ENCODE measurements around the gene SPEM3. TPM values are rescaled to one million over a fixed set of nuclear protein-coding genes. Genes with fewer than 3 reads are reported as not detected.
"Not testable (repeated sequence)": the region's sequence is repeated elsewhere in the genome, so short reads cannot be mapped to it uniquely, and the experiment has no call there.

Gene SPEM3
- polyA plus RNA-seq, 2 of the 4 experiments (the other 2 are of a cell fraction), result not detected

GRCh38 chr17:7471729-7472128, 43.1 kb downstream of the SPEM3 start:
- DNase-seq (ENCODE audit: low read depth in 1 of 2, low spot score in 1 of 2) (no peak), FAIRE-seq (no peak), ATAC-seq (no peak)
- no peak overlapping the region for H3K4me2 ChIP-seq
- peaks cover 28% of the 10 kb centered on the region for H3K4me1 ChIP-seq
- no peaks in the 10 kb centered on the region for H3K9me3 ChIP-seq
- no peak for TF ChIP-seq PHF8 (IDR thresholded peaks at IDR 0.05; ENCODE audit: borderline replicate concordance, low read depth)
- no peak for TF ChIP-seq CBX8 (IDR thresholded peaks at IDR 0.05)
- no peak for TF ChIP-seq JUNB (IDR thresholded peaks at IDR 0.05)
- TF ChIP-seq EHMT2 (IDR thresholded peaks at IDR 0.05; ENCODE audit: low read depth), result no peak
- TF ChIP-seq SREBF2 (IDR thresholded peaks at IDR 0.05), result no peak
- TF ChIP-seq HOXB5 (CRISPR knock-in tag; IDR thresholded peaks at IDR 0.05), result no peak
- TF ChIP-seq ZFP36 (IDR thresholded peaks at IDR 0.05; ENCODE audit: borderline replicate concordance, partially characterized antibody), result no peak
- no peak for TF ChIP-seq USF2 (IDR thresholded peaks at IDR 0.05)
- no peak for TF ChIP-seq HES2 (IDR thresholded peaks at IDR 0.05)
- TF ChIP-seq HOXA7 (CRISPR knock-in tag; IDR thresholded peaks at IDR 0.05), result no peak
- no peak for TF ChIP-seq RNF2 (IDR thresholded peaks at IDR 0.05; ENCODE audit: borderline replicate concordance, low read depth)
- no peak for TF ChIP-seq RCOR1 (IDR thresholded peaks at IDR 0.05; ENCODE audit: low read depth, low read length)
- TF ChIP-seq REST (IDR thresholded peaks at IDR 0.05), result no peak
- no peak for TF ChIP-seq KDM5A (IDR thresholded peaks at IDR 0.05)
- no peak overlapping the region for H3K4me3 ChIP-seq
- H3K27ac ChIP-seq, result 0 out of 6 replicates have a peak overlapping the region, but pooled peaks of 1 of the 2 experiments have one; percentile 1
- POLR2A ChIA-PET, result interaction anchor here (2.3 kb wide), 1 partner anchor 12 kb away, joined by 8 read pairs; the partner anchor contains the start of gene POLR2A
- WGBS (ENCODE audit: missing lambda C conversion rate), result 92% methylated on average over 2 of the region's 2 CpGs
- CTCF ChIA-PET, result interaction anchor here (1.1 to 30.1 kb wide), 3 partner anchors 10 to 89 kb away, joined by 3 to 342 read pairs (median 13); partner anchors contain the start of genes CHRNB1, FGF11 and TMEM102

- not testable (repeated sequence) for H3K4me3 ChIP-seq; FAIRE-seq; H3K4me2 ChIP-seq; H3K9me3 ChIP-seq; DNase-seq (ENCODE audit: low read depth in 1 of 2, low spot score in 1 of 2); ATAC-seq; H3K27ac ChIP-seq
- ChIA-PET CTCF (interaction anchor here (1.5 to 3.6 kb wide), 6 partner anchors 13 to 119 kb away, joined by 3 to 33 read pairs (median 10); no protein-coding TSS in a partner anchor), POLR2A (interaction anchor here (1.7 kb wide), 1 partner anchor 10 kb away, joined by 10 read pairs; the partner anchor contains the start of gene POLR2A)
- H3K4me1 ChIP-seq, result peaks cover 26% of the 10 kb centered on the region
- WGBS (ENCODE audit: missing lambda C conversion rate), result 95% methylated on average over 8 of the region's 8 CpGs
Measured at GRCh38 chr17:7474767-7475166, 46.1 kb downstream of the SPEM3 start.

GRCh38 chr17:7475764-7476422, 47.2 kb downstream of the SPEM3 start:
- FAIRE-seq, result no peak
- no peak for TF ChIP-seq MAZ (IDR thresholded peaks at IDR 0.05; ENCODE audit: borderline replicate concordance, low read depth, low read length)
- no peak for TF ChIP-seq HOXB13 (CRISPR knock-in tag; IDR thresholded peaks at IDR 0.05; ENCODE audit: low read depth)
- no peak for TF ChIP-seq NR3C1 (IDR thresholded peaks at IDR 0.05)
- no peak for TF ChIP-seq RNF2 (IDR thresholded peaks at IDR 0.05; ENCODE audit: borderline replicate concordance, low read depth)
- TF ChIP-seq ATOH8 (CRISPR knock-in tag; IDR thresholded peaks at IDR 0.05; ENCODE audit: low read depth), result no peak
- TF ChIP-seq MAX (IDR thresholded peaks at IDR 0.05), result no peak
- TF ChIP-seq FOSL2 (IDR thresholded peaks at IDR 0.05), result no peak
- no peak for TF ChIP-seq FOSL2 (CRISPR knock-in tag; IDR thresholded peaks at IDR 0.05)
- TF ChIP-seq RCOR1 (IDR thresholded peaks at IDR 0.05; ENCODE audit: low read depth, low read length), result no peak
- no peak for TF ChIP-seq KDM5A (IDR thresholded peaks at IDR 0.05)
- TF ChIP-seq REST (IDR thresholded peaks at IDR 0.05), result no peak

More at GRCh38 chr17:7475764-7476422, 47.2 kb downstream of the SPEM3 start:
- H3K4me3 ChIP-seq, result no peak overlapping the region
- no peaks in the 10 kb centered on the region for H3K9me3 ChIP-seq
- peak overlapping the region; percentile 97; the same call in 1 of the 3 replicates for H3K4me2 ChIP-seq
- 89% methylated on average over 15 of the region's 15 CpGs for WGBS (ENCODE audit: missing lambda C conversion rate)
- CTCF ChIA-PET, result interaction anchor here (0.8 to 3.6 kb wide), 16 partner anchors 10 to 179 kb away, joined by 3 to 33 read pairs (median 4); partner anchors contain the start of genes SENP3 and TMEM95
- DNase-seq (ENCODE audit: low read depth in 1 of 2, low spot score in 1 of 2), result no peak
- H3K4me1 ChIP-seq, result peaks cover 36% of the 10 kb centered on the region
- peak overlapping the region in 1 of 2 experiments; percentile 100; a peak in 3 of 6 replicates for H3K27ac ChIP-seq
- no peak for ATAC-seq
- POLR2A ChIA-PET, result interaction anchor here (1.3 to 1.7 kb wide), 2 partner anchors 8 to 20 kb away, joined by 3 to 10 read pairs; partner anchors contain the start of gene POLR2A

Data from A549 (cell line).